DND-41 (cell line): ENCODE results near the gene PIGO.

Experiments
- ATAC-seq: fragments of 200-7000 bp; cut with Tn5 transposase; 3 replicates; pipeline ENCODE4 v1.9.1; 2021; ENCODE audit warnings: low read depth; ENCODE audit not compliant: insufficient read depth
- DNase-seq: peaks from one replicate; pipeline ENCODE4 v3.0.0-alpha.2; 2020
- H2AFZ ChIP-seq: 2 replicates; pipeline ENCODE4 v1.6.0; 2012; ENCODE audit warnings: low read depth, low read length
- H3K27ac ChIP-seq: 2 replicates; pipeline ENCODE4 v1.5.1; 2012; ENCODE audit warnings: low read length, inconsistent platforms
- H3K27me3 ChIP-seq: fragments of 200-600 bp; sonication (generic); 2 replicates; pipeline ENCODE4 v1.6.0; 2012; ENCODE audit warnings: low read length, mild to moderate bottlenecking, inconsistent platforms; ENCODE audit not compliant: insufficient read depth, poor library complexity
- H3K36me3 ChIP-seq: 2 replicates; pipeline ENCODE4 v1.5.1; 2012; ENCODE audit warnings: low read length, inconsistent platforms; ENCODE audit not compliant: insufficient read depth
- H3K4me1 ChIP-seq: 2 replicates; pipeline ENCODE4 v1.5.1; 2012; ENCODE audit warnings: mild to moderate bottlenecking, low read length; ENCODE audit not compliant: insufficient read depth
- H3K4me2 ChIP-seq: 2 replicates; pipeline ENCODE4 v1.6.0; 2012; ENCODE audit warnings: mild to moderate bottlenecking, moderate library complexity, low read length, inconsistent platforms; ENCODE audit not compliant: insufficient read depth
- H3K4me3 ChIP-seq, 2 experiments: fragments of 200-600 bp in 1 of 2; shearing (Covaris generic) in 1 of 2; 2 replicates each; pipeline ENCODE4 v1.5.1; 2012 to 2016; ENCODE audit warnings: inconsistent platforms in 2 of 2, low read length in 2 of 2, mild to moderate bottlenecking in 2 of 2, low read depth in 1 of 2, moderate library complexity in 1 of 2
- H3K79me2 ChIP-seq: 2 replicates; pipeline ENCODE4 v1.6.0; 2012; ENCODE audit warnings: low read length, inconsistent platforms; ENCODE audit not compliant: insufficient read depth
- H3K9ac ChIP-seq: 2 replicates; pipeline ENCODE4 v1.6.0; 2012; ENCODE audit warnings: low read depth, mild to moderate bottlenecking, inconsistent platforms, low read length, moderate library complexity
- H3K9me3 ChIP-seq: 2 replicates; pipeline ENCODE4 v1.5.1; 2012; ENCODE audit warnings: low read length, moderate library complexity, mild to moderate bottlenecking, inconsistent platforms; ENCODE audit not compliant: insufficient read depth, severe bottlenecking
- H4K20me1 ChIP-seq: 2 replicates; pipeline ENCODE4 v1.6.0; 2012; ENCODE audit warnings: low read length; ENCODE audit not compliant: insufficient read depth
- CTCF ChIP-seq: IDR thresholded peaks from 2 replicates; pipeline ENCODE4 v1.5.1; 2012; ENCODE audit warnings: borderline replicate concordance, low read length, moderate library complexity, mild to moderate bottlenecking; ENCODE audit not compliant: poor library complexity, severe bottlenecking; ENCODE audit errors: extremely low read depth
- EZH2 ChIP-seq: IDR thresholded peaks from 3 replicates; pipeline ENCODE4 v1.6.1; 2012; ENCODE audit warnings: borderline replicate concordance, low read depth, mild to moderate bottlenecking, moderate library complexity, low read length, inconsistent platforms; ENCODE audit not compliant: severe bottlenecking

The PIGO gene

GRCh38 chr9:35056571-35057270, 39.7 kb downstream of the PIGO start:
- H3K79me2 ChIP-seq = no peaks in the 10 kb centered on the region
- H2AFZ ChIP-seq = no peak overlapping the region
- no peak overlapping the region for H3K9ac ChIP-seq
- no peak overlapping the region for H3K4me3 ChIP-seq
- H3K4me1 ChIP-seq = no peaks in the 10 kb centered on the region
- peaks cover 24% of the 10 kb centered on the region; the same call in 1 of the 2 replicates for H4K20me1 ChIP-seq
- DNase-seq (no peak), ATAC-seq (0 out of 3 replicates have a peak, but pooled peaks have one; percentile 13)
- no peak overlapping the region for H3K27ac ChIP-seq
- TF ChIP-seq EZH2 = no peak
- H3K36me3 ChIP-seq = peaks cover 86% of the 10 kb centered on the region
- no peaks in the 10 kb centered on the region for H3K9me3 ChIP-seq
- no peak overlapping the region for H3K4me2 ChIP-seq
- H3K27me3 ChIP-seq = no peaks in the 10 kb centered on the region

- H3K27ac ChIP-seq = no peak overlapping the region
- H3K79me2 ChIP-seq = no peaks in the 10 kb centered on the region
- no peak overlapping the region for H3K9ac ChIP-seq
- TF ChIP-seq EZH2 (no peak), CTCF (no peak)
- ATAC-seq = no peak
- no peak overlapping the region for H2AFZ ChIP-seq
- H3K36me3 ChIP-seq = peaks cover 74% of the 10 kb centered on the region
- no peak overlapping the region for H3K4me3 ChIP-seq
- H3K4me2 ChIP-seq = no peak overlapping the region
- H3K9me3 ChIP-seq = no peaks in the 10 kb centered on the region
- no peak for DNase-seq
- peaks cover 12% of the 10 kb centered on the region; the same call in 1 of the 2 replicates for H4K20me1 ChIP-seq
- no peaks in the 10 kb centered on the region for H3K4me1 ChIP-seq
- no peaks in the 10 kb centered on the region for H3K27me3 ChIP-seq
Observed at GRCh38 chr9:35054871-35055644, 41.3 kb downstream of the PIGO start.

GRCh38 chr9:35054185-35054835, 42.1 kb downstream of the PIGO start:
- no peaks in the 10 kb centered on the region for H3K4me1 ChIP-seq
- no peak overlapping the region for H3K4me2 ChIP-seq
- no peak for TF ChIP-seq CTCF
- TF ChIP-seq EZH2 = no peak
- no peak overlapping the region for H3K27ac ChIP-seq
- DNase-seq (no peak), ATAC-seq (peak; percentile 23; the same call in 1 of the 3 replicates)
- H3K79me2 ChIP-seq = no peaks in the 10 kb centered on the region
- peaks cover 5% of the 10 kb centered on the region; the same call in 1 of the 2 replicates for H4K20me1 ChIP-seq
- no peak overlapping the region for H3K9ac ChIP-seq
- no peak overlapping the region for H3K4me3 ChIP-seq
- no peaks in the 10 kb centered on the region for H3K27me3 ChIP-seq
- no peaks in the 10 kb centered on the region for H3K9me3 ChIP-seq
- no peak overlapping the region for H2AFZ ChIP-seq
- H3K36me3 ChIP-seq = peaks cover 68% of the 10 kb centered on the region
